ENCODE results near the gene SIRPA. TPM values are rescaled to one million over a fixed set of nuclear protein-coding genes. Genes with fewer than 3 reads are reported as not detected.

Gene SIRPA
- total RNA-seq, 2 donors from 2014 or later: 9.8 to 12.2 TPM

DNA sequence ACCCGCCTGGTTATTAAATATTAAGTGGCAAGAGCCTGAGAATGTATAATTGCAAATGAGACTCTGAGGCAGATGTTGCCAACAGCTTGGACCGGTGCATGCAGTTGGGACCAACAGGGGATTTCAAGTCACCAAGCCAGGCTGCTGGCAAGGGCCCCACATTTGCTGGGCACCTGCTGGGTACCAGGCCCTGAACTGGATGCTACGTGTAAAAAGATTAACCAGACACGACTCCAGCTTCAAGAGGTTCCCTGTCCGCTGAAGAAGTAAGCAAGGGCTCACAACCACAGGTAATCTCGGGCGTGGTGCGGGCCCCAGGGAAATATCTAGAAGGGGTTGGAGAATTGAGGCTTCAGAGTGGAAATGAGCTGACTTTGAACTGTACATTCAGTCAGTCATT lies 13.2 kb upstream of the SIRPA start:
- Histone ChIP-seq H3K27me3 (no peaks in the 10 kb centered on the region), H3K36me3 (no peaks in the 10 kb centered on the region), H3K9ac (ENCODE audit: low read depth in 2 of 2, low read length in 2 of 2) (no peak overlapping the region), H3K9me3 (no peaks in the 10 kb centered on the region), H3K27ac (no peak overlapping the region), H3K4me3 (no peak overlapping the region), H3K4me1 (no peaks in the 10 kb centered on the region)
- intact Hi-C loops (cut with DNase I): no loop called here
- TF ChIP-seq, protein P1, sequence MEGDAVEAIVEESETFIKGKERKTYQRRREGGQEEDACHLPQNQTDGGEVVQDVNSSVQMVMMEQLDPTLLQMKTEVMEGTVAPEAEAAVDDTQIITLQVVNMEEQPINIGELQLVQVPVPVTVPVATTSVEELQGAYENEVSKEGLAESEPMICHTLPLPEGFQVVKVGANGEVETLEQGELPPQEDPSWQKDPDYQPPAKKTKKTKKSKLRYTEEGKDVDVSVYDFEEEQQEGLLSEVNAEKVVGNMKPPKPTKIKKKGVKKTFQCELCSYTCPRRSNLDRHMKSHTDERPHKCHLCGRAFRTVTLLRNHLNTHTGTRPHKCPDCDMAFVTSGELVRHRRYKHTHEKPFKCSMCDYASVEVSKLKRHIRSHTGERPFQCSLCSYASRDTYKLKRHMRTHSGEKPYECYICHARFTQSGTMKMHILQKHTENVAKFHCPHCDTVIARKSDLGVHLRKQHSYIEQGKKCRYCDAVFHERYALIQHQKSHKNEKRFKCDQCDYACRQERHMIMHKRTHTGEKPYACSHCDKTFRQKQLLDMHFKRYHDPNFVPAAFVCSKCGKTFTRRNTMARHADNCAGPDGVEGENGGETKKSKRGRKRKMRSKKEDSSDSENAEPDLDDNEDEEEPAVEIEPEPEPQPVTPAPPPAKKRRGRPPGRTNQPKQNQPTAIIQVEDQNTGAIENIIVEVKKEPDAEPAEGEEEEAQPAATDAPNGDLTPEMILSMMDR (IDR thresholded peaks at IDR 0.05): no peak
- DNase-seq: no peak

DNA sequence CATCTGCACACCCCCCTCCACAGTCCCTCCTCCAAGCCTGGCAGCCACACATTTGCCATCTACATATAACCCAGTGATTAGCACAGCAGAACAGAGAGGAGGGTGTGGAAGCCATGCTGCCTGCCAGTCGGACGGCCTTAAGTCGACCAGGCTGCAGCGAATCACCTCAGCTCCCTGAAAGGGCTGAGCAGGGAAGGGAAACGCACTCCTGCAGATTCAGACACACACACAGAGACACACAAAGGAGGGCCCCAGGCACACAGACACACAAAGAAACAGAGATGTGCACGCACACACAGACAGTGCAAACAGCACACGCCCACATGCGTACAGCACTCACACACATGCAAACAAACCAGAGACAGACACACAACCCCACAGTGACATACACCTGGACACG lies 11.2 kb upstream of the SIRPA start:
- Histone ChIP-seq H3K9ac (ENCODE audit: low read depth in 2 of 2, low read length in 2 of 2) (no peak overlapping the region), H3K27me3 (no peaks in the 10 kb centered on the region), H3K4me1 (no peaks in the 10 kb centered on the region), H3K27ac (no peak overlapping the region), H3K4me3 (no peak overlapping the region), H3K9me3 (no peaks in the 10 kb centered on the region), H3K36me3 (no peaks in the 10 kb centered on the region)
- DNase-seq: no peak
- TF ChIP-seq, protein P1 (IDR thresholded peaks at IDR 0.05): no peak
- intact Hi-C loops (cut with DNase I): no loop called here

DNA sequence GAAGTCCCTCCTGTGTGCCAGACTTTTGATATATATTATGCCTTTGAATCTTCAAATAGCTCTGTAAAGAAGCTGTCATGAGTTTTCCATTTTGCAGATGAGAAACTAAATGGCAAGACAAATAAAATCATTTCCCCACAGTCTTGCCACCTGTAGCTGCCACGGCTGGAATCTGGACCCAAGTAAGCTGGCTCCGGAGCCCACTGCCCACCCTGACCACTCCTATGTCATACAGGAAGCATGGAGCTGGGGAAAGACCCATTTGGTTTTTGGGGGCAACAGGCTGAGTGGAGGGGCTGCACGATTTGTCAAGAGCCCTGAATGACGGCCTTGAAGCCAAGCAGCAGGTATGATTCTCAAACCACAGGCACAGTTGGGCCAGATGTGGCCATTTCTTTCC lies 10.0 kb upstream of the SIRPA start:
- no peaks in the 10 kb centered on the region for H3K4me1 ChIP-seq
- DNase-seq: no peak
- intact Hi-C loops (cut with DNase I): no loop called here
- H3K4me3 ChIP-seq: no peak overlapping the region
- no peak overlapping the region for H3K9ac ChIP-seq (ENCODE audit: low read depth in 2 of 2, low read length in 2 of 2)
- no peaks in the 10 kb centered on the region for H3K27me3 ChIP-seq
- H3K9me3 ChIP-seq: no peaks in the 10 kb centered on the region
- TF ChIP-seq, protein P1 (IDR thresholded peaks at IDR 0.05): no peak
- no peak overlapping the region for H3K27ac ChIP-seq
- no peaks in the 10 kb centered on the region for H3K36me3 ChIP-seq

DNA sequence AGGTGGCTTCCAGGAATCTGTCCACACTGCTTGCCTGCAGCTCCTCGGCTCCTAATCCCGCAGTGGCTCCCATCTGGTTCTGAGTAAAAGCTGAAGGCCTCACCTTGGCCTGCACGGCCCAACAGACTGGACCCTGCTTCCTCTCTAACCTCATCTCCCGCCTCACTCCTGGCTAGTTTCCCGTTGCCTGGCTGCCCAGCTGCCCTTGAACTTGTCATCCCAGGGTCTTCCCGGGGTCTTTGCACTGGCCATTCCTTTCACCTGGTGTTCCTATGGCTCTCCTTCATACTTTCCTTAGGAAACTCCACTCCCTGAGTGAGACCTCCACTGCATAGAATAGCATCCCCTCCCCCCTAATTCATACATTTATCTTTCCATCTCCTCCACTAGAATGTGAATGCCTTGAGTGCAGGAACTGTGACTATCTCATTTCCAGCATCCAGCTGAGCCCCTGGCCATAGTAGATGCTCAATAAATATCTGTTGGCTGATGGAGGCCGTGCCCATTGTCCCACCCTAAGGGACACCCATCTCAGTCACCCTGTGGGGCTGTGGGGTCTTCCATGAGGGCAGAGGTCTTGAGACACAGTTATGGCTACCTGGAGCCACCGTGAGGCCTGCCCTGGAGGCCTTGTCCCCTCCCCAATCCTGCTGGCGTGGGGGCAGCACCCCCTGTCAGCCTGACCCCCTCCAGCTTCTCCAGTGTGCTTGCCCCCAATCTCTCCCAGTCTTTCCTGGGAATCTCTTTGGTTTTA lies 9.1 kb upstream of the SIRPA start:
- H3K9ac ChIP-seq (ENCODE audit: low read depth in 2 of 2, low read length in 2 of 2): no peak overlapping the region
- TF ChIP-seq, protein P1 (IDR thresholded peaks at IDR 0.05): no peak
- H3K4me3 ChIP-seq: no peak overlapping the region
- H3K4me1 ChIP-seq: no peaks in the 10 kb centered on the region
- H3K36me3 ChIP-seq: no peaks in the 10 kb centered on the region
- no peak for DNase-seq
- no peaks in the 10 kb centered on the region for H3K9me3 ChIP-seq
- intact Hi-C loops (cut with DNase I): no loop called here
- no peak overlapping the region for H3K27ac ChIP-seq
- H3K27me3 ChIP-seq: no peaks in the 10 kb centered on the region

DNA sequence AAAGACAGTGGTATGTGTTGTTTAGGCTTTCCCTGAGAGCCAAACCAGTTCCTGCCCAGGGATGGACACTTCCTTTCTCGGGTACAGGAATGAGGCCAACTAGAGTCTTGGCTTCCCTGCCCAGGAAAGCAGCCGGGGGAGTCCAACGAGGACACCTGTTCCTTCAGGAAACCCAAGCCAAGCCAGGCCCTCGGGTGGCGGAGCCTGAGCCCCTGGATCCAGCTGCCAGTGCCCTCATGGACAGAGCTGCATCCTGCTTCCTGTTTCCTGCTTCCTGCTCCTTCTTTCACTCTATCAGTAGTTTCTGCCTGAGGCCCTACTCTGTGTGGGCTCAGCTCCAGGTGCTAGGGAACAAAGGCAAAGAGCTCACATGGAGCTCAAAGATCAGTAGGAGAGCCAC lies 7.9 kb upstream of the SIRPA start:
- Histone ChIP-seq H3K27ac (no peak overlapping the region), H3K9me3 (no peaks in the 10 kb centered on the region), H3K9ac (ENCODE audit: low read depth in 2 of 2, low read length in 2 of 2) (no peak overlapping the region), H3K36me3 (no peaks in the 10 kb centered on the region), H3K4me3 (no peak overlapping the region), H3K27me3 (no peaks in the 10 kb centered on the region), H3K4me1 (no peaks in the 10 kb centered on the region)
- TF ChIP-seq, protein P1 (IDR thresholded peaks at IDR 0.05): no peak
- intact Hi-C loops (cut with DNase I): no loop called here
- peak; percentile 39 for DNase-seq
